A549 (cell line): Measurements from ENCODE around the gene SCARF1.

Experiments
- BHLHE40 ChIP-seq: IDR thresholded peaks from 2 replicates; pipeline ENCODE4 v1.6.1; 2012; ENCODE audit warnings: low read depth, low read length, inconsistent platforms
- MAZ ChIP-seq: fragments of 150-350 bp; IDR thresholded peaks from 2 replicates; pipeline ENCODE4 v1.6.1; 2014; ENCODE audit warnings: antibody characterized with exemption, low read depth, low read length, borderline replicate concordance
- PBX3 ChIP-seq: IDR thresholded peaks from 2 replicates; pipeline ENCODE4 v1.6.1; 2012
- POLR2A ChIP-seq: IDR thresholded peaks from 2 replicates; pipeline ENCODE4 v1.6.1; 2012; ENCODE audit warnings: mild to moderate bottlenecking, low read length
- RAD21 ChIP-seq, 2 experiments: fragments of >200 bp in 1 of 2; sonication (Bioruptor Twin) in 1 of 2; formaldehyde crosslinking in 1 of 2; IDR thresholded peaks in 1 of 2; conservative IDR thresholded peaks in 1 of 2; 2 replicates in 1 of 2; 3 replicates in 1 of 2; pipeline ENCODE4 v1.6.1; 2012 to 2018; ENCODE audit warnings: inconsistent platforms in 1 of 2
- TFCP2L1 ChIP-seq: fragments of 250-450 bp; sonication (Bioruptor Pico); IDR thresholded peaks from 2 replicates; pipeline ENCODE4 v1.5.0; 2021; ENCODE audit warnings: mild to moderate bottlenecking
- TF ChIP-seq, protein P1 (sequence below): fragments of >200 bp; sonication (Bioruptor Twin); formaldehyde crosslinking; IDR thresholded peaks from 3 replicates; pipeline ENCODE4 v1.5.1; 2016
- TF ChIP-seq, protein P2 (sequence below): fragments of 250-450 bp; sonication (Bioruptor Pico); IDR thresholded peaks from 2 replicates; pipeline ENCODE4 v1.5.0; 2020; ENCODE audit warnings: low read depth, mild to moderate bottlenecking, moderate library complexity

GRCh38 chr17:1625053-1625452 lies 20.5 kb downstream of the SCARF1 start:
- no peak for TF ChIP-seq POLR2A
- TF ChIP-seq MAZ, result no peak
- no peak for TF ChIP-seq TFCP2L1 (CRISPR knock-in tag)
- TF ChIP-seq BHLHE40, result no peak
- TF ChIP-seq, protein P1, sequence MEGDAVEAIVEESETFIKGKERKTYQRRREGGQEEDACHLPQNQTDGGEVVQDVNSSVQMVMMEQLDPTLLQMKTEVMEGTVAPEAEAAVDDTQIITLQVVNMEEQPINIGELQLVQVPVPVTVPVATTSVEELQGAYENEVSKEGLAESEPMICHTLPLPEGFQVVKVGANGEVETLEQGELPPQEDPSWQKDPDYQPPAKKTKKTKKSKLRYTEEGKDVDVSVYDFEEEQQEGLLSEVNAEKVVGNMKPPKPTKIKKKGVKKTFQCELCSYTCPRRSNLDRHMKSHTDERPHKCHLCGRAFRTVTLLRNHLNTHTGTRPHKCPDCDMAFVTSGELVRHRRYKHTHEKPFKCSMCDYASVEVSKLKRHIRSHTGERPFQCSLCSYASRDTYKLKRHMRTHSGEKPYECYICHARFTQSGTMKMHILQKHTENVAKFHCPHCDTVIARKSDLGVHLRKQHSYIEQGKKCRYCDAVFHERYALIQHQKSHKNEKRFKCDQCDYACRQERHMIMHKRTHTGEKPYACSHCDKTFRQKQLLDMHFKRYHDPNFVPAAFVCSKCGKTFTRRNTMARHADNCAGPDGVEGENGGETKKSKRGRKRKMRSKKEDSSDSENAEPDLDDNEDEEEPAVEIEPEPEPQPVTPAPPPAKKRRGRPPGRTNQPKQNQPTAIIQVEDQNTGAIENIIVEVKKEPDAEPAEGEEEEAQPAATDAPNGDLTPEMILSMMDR, result no peak
- TF ChIP-seq, protein P2, sequence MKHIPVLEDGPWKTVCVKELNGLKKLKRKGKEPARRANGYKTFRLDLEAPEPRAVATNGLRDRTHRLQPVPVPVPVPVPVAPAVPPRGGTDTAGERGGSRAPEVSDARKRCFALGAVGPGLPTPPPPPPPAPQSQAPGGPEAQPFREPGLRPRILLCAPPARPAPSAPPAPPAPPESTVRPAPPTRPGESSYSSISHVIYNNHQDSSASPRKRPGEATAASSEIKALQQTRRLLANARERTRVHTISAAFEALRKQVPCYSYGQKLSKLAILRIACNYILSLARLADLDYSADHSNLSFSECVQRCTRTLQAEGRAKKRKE (CRISPR knock-in tag), result no peak
- TF ChIP-seq RAD21 (conservative IDR thresholded peaks at IDR 0.05 in 1 of 2, IDR thresholded peaks at IDR 0.05 in 1 of 2), result no peak
- TF ChIP-seq PBX3, result no peak
